NCI-H82 treated with DMSO at 0.1 percent for 48 hours (cell line): ENCODE data around the gene UMODL1.
A peak's percentile ranks its signal among the peaks of the same experiment; 100 is the strongest.

Experiments used
- DNase-seq: peaks from one replicate; lab custom pipeline; 2025; ENCODE audit not compliant: unreplicated experiment; lab: John Stamatoyannopoulos, UW

UMODL1 gene

GRCh38 chr21:42145569-42146272 is 74.6 kb downstream of the UMODL1 start:
- peak; percentile 40 for DNase-seq

GRCh38 chr21:42146273-42146805 is 75.2 kb downstream of the UMODL1 start:
- DNase-seq = no peak

GRCh38 chr21:42146821-42147220 is 75.7 kb downstream of the UMODL1 start:
- DNase-seq = no peak

- DNase-seq = no peak
These were observed 76.4 kb downstream of the UMODL1 start for GRCh38 chr21:42147386-42148020.

- DNase-seq = peak; percentile 23
These were observed 77.0 kb downstream of the UMODL1 start for GRCh38 chr21:42148097-42148496.

- no peak for DNase-seq
These were observed 77.5 kb downstream of the UMODL1 start for GRCh38 chr21:42148584-42148983.

GRCh38 chr21:42149656-42150473 is 78.7 kb downstream of the UMODL1 start:
- DNase-seq = no peak

- no peak for DNase-seq
These were observed 79.5 kb downstream of the UMODL1 start for GRCh38 chr21:42150474-42151085.

GRCh38 chr21:42151148-42151947 is 80.2 kb downstream of the UMODL1 start:
- DNase-seq = no peak

- DNase-seq = no peak
These were observed 80.8 kb downstream of the UMODL1 start for GRCh38 chr21:42151948-42152220.

GRCh38 chr21:42153046-42153686 is 82.0 kb downstream of the UMODL1 start:
- DNase-seq = no peak

- DNase-seq = no peak
These were observed 82.6 kb downstream of the UMODL1 start for GRCh38 chr21:42153746-42154145.

- no peak for DNase-seq
These were observed 83.3 kb downstream of the UMODL1 start for GRCh38 chr21:42154237-42155044.

- no peak for DNase-seq
These were observed 84.1 kb downstream of the UMODL1 start for GRCh38 chr21:42155045-42155855.

- DNase-seq = peak; percentile 55
These were observed 85.8 kb downstream of the UMODL1 start for GRCh38 chr21:42156690-42157605.

- DNase-seq = no peak
These were observed 86.6 kb downstream of the UMODL1 start for GRCh38 chr21:42157606-42158310.

GRCh38 chr21:42158846-42159245 is 87.7 kb downstream of the UMODL1 start:
- no peak for DNase-seq
